ENCODE results near the gene SQSTM1.
"Not testable (repeated sequence)": the region's sequence is repeated elsewhere in the genome, so short reads cannot be mapped to it uniquely, and the experiment has no call there.

SQSTM1 gene

GRCh38 chr5:179858586-179859427 lies 38.1 kb downstream of the SQSTM1 start, which contains the start of gene MRNIP:
TSS of gene MRNIP (minus strand) at chr5:179858817. CDS start at chr5:179858796, 21 bp downstream.
- peak; percentile 98 for DNase-seq (ENCODE audit: low spot score)

DNA sequence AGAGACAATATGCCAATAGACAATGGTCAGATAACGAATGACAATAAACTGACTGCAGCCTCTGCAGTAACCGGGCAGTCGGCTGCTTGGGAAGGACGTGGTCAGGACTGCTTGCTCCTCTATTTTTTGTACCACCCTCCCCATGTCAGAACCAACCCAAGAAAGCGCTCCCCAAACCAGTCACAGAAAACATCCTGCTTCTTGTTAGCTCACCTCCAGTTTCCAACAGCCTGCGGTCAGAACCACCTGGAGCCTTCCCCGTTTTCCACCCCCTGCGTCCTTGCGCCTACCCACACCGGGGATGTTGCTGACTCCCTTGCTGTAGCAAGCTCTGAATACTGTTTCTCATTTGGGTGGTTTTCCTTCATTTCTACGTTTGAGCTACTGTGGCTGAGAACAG lies 39.6 kb downstream of the SQSTM1 start:
- no peak for DNase-seq (ENCODE audit: low spot score)

DNA sequence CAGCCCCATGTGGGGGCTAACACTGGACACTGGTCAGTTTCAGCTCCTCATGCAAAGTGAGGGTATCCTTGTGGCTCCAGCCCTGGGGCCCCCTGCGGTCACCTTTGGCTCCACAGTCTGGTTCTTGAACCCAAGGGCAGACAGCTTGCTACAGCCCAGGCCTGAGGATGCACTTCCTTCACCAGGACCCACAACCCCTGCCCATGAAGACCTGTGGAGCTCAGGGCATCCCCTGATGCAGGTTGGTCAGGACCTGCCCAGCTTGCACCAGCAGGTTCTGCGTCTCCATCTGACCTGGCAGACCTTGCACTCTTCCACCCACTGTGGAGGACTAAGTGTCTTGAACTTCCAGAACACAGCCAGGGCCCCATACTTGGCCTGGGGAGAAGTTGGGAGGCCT lies 41.6 kb downstream of the SQSTM1 start:
- no peak for DNase-seq (ENCODE audit: low spot score)

- DNase-seq (ENCODE audit: low spot score) = no peak
These were observed 42.2 kb downstream of the SQSTM1 start for GRCh38 chr5:179862891-179863290.

- DNase-seq (ENCODE audit: low spot score) = no peak
These were observed 42.9 kb downstream of the SQSTM1 start for GRCh38 chr5:179863449-179864085.

- no peak for DNase-seq (ENCODE audit: low spot score)
These were observed 44.0 kb downstream of the SQSTM1 start for GRCh38 chr5:179864686-179865085.

GRCh38 chr5:179865491-179866240 lies 45.0 kb downstream of the SQSTM1 start:
- no peak for DNase-seq (ENCODE audit: low spot score)

DNA sequence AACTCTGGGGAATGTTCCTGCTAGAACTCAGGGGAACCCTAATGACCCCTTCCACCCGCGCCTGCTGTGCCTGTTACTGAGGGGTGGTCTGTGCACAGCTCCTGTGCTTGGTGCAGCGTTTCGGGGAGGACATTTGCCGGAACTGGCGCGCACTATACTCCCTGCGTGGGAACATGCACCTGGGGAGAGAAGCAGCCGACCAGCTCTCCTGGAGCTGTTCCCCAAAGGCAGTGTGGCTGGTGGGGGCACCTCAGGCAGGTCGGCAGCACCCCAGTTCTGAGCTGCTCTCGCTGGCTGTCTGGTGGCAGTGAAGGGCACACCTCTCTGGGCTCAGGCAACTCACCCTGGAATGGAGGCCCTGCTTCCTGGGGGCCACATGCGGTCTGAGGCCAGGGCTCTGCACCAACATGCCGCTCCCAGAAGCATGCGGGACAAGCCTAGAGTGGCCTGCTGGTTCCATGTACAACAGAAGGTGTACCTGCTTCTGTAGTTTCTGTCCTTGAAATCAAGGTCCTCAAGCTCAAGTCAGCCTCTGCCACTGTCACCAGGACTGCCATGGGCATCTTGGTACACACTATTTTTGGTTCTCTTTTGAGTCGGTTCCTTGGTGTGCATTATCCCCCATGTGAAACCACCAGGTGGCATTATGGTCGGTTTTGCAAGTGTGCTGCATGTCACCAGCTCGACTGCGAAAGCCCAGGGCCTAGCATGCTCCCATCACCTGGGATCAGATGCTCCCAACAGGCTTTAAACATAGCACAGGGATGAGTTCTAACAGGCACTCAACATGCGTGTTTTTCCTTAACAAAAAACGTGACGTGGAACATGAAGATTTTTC lies 45.8 kb downstream of the SQSTM1 start:
- peak; percentile 49 for DNase-seq (ENCODE audit: low spot score)

- no peak for DNase-seq (ENCODE audit: low spot score)
These were observed 46.4 kb downstream of the SQSTM1 start for GRCh38 chr5:179867079-179867465.

- DNase-seq (ENCODE audit: low spot score) = no peak
These were observed 46.8 kb downstream of the SQSTM1 start for GRCh38 chr5:179867476-179867875.

- no peak for DNase-seq (ENCODE audit: low spot score)
These were observed 47.8 kb downstream of the SQSTM1 start for GRCh38 chr5:179868541-179868940.

GRCh38 chr5:179869101-179869500 lies 48.4 kb downstream of the SQSTM1 start:
- no peak for DNase-seq (ENCODE audit: low spot score)

DNA sequence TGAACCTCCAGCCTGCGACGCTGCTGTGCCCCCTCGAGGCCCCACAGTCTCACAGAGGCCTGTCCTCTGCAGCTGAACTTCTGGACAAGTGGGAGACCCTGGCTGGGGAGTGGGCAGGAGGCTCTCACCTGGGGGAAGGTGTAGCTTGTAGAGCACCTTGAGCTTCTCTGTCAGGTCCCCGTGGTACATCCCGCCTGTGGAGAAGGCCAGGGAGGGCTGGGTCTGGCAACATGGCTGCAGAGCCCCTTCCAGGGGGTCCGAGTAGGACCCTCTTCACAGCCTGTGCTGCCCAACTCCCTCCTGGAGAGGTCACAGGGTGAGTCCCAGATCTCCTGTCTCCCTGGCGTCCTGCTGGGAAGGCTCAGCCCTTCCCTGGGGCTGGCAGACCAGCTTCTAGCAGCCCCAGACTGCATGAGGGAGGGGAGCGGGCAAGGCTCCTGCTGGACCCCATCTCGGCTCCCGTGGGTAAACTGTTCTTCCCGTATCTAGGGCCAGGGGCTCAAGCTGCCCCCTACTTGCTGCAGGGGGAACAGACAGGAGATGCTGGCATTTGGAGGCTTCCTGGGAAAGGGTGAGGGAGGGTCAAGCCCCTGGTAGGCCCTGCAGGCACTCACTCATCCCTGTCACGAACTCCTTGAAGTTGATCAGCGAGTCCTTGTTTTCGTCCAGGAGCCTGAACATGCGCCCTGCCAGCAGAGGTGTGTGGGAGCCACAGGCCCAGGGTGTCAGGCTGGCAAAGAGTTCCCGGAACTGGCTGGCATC lies 49.1 kb downstream of the SQSTM1 start:
- DNase-seq (ENCODE audit: low spot score) = no peak

GRCh38 chr5:179870403-179870903 lies 49.7 kb downstream of the SQSTM1 start:
- DNase-seq (ENCODE audit: low spot score) = peak; percentile 91

DNA sequence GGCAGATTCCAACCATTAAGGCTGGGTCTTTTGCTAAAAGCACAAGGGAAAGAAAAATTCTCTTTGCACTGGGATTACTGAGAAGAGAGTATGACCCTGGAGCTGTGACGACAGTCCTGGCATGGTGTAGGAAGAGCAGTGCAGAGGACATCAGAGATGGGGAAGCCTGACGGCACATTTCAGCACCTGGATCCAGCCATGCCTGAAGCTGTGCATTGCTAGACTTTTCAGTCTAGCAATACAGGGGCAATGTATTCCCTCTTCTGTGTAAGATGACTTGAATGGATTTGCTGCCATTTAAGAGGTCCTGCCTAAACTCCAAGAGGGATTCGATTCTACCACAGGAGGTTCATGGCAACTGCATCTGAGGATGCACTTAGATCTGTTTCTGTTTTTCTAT lies 50.2 kb downstream of the SQSTM1 start:
- no peak for DNase-seq (ENCODE audit: low spot score)

GRCh38 chr5:179871533-179871932 lies 50.8 kb downstream of the SQSTM1 start:
- DNase-seq (ENCODE audit: low spot score) = not testable (repeated sequence)

GRCh38 chr5:179872055-179872827 lies 51.5 kb downstream of the SQSTM1 start:
- no peak for DNase-seq (ENCODE audit: low spot score)

GRCh38 chr5:179872828-179873575 lies 52.3 kb downstream of the SQSTM1 start:
- no peak for DNase-seq (ENCODE audit: low spot score)

GRCh38 chr5:179873588-179874110 lies 52.9 kb downstream of the SQSTM1 start:
- DNase-seq (ENCODE audit: low spot score) = no peak
